Measurements from ENCODE around the gene SPACDR.

The SPACDR gene

DNA sequence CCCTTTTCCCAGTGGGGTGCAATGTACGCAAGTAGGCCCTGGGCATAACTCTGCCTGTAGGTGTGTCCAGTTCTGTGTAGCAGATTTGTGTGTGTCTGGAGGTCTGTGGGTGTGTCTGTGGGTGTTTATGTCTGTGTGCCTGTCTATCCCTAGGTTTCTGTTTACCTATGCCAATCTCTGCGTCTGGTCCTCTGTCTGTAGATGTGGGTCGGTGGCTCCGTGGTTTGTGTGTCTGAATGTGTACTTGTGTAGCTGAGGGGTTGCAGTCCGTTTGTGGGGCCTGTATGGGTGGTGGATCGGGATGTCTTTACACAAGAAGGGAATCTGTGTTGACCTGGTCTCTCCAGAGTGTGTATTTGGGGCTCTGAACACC is 20.6 kb upstream of the SPACDR start:
- no peak for DNase-seq

DNA sequence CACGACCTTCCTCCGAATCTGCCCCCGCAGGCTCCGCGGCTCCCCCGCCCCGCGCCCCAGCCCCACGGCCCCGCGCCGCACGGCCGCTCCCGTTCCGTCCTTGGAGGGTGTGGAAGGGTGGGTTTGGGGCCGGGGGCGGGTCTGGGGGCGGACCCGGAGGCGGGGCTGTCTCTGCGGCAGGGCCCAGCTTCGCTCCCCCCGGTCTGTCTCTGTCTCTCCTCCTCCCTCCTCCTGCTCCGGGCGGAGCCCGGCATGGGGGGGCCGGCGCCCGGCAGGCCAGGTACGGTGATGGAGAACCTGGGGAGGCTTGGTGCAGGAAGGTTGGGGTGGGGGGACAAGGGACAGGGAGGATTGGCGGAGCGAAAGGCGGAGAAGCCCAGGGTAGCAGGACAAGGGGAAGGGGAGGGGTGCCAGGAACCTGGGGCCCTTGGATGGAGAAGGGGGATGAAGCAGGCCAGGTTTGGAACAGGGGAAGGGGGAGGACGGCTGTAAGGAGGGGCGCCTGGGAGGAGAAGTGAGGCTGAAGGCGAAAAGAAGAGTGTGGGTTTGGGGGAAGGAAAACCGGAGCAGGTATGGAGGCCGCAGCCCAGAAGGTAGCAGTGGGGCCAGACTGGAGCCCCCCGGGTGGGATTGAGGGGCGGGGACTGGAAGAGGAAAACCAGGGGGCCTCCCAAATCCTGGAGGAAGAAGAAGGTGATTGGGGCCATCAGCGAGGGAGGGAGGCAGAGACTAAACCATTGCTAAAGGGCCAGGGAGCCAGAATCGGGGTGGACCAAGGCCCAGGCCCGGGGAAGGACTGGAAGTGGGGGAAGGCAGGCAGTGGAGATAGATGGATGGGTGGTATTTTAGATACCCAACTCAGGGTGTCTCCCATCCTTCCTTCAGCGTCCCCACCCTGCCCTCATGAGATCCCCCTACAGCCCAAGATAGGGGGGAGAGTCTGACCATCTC is 19.9 kb upstream of the SPACDR start, which contains the start of gene NYAP1:
TSS of gene NYAP1 (plus strand) at position 206 of the 951 bp plus-strand sequence. CDS start 1,385 bp downstream, outside the sequence.
- peak; percentile 50 for DNase-seq

DNA sequence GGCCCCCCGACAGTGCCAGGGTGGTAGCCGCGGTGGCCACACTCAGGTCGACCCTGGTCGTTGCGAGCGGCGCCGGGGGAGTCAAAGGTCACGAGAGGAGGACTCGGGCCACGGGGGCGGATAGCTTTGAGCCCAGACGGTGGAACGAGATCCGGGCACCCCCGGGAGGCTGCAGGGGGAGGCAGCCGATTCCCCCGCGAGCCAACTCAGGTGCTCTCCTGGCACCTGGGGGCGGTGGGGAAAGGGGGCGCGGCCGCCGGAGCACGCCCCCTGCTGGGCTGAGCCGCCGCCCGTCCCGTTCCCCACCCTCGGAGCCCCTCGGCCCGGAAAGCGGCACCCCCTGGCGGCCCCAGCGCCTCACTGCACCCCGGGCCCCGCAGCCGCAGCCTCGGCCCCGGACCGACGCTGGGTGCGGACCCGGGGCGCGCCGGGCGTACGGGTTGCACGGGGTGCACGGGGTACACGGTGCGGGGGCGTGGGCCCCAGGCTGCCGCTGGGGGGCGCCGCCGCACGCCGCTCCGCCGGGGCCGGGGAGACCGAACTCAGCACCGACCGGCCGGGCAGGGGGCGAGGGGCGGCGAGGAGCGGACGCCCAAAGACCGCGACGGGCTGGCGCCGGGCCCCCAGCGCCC is 19.1 kb upstream of the SPACDR start:
- DNase-seq, result peak; percentile 84

DNA sequence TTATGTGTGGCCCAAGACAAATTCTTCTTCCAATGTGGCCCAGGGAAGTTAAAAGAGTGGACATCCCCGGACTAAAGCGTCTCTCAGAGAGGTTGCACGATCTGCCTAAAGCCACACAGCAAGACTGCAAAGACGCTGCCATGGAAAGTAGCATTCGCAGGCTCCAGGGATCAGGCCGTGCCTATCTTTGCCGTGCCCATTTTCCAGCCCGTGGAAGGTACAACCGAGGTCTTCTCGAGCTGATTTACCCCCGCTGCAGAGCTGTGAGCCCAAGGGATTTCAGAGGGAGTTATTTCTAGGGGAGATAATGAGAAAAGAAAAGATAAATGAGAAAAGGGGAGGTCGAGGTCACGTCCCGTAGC is 18.6 kb upstream of the SPACDR start:
- no peak for DNase-seq

DNA sequence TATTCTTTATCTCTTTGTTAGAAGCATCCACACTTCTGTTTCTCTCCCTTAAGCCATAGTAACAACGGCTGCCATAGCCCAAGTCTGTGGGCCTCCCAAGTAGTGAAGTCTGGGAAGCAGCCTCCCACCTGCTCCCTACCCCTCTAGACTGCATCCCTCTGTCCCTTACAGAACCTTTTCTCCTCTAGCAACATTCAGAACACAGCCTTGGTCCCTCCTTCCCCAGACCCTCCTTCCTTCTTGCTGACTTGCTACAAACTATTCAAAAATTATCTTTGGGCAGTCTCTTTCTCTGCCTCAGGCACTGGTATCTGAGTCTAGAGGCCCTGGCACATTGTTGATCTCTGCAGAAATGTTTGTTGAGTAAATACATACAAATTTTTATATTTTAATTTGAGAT is 17.4 kb upstream of the SPACDR start:
- DNase-seq, result no peak

DNA sequence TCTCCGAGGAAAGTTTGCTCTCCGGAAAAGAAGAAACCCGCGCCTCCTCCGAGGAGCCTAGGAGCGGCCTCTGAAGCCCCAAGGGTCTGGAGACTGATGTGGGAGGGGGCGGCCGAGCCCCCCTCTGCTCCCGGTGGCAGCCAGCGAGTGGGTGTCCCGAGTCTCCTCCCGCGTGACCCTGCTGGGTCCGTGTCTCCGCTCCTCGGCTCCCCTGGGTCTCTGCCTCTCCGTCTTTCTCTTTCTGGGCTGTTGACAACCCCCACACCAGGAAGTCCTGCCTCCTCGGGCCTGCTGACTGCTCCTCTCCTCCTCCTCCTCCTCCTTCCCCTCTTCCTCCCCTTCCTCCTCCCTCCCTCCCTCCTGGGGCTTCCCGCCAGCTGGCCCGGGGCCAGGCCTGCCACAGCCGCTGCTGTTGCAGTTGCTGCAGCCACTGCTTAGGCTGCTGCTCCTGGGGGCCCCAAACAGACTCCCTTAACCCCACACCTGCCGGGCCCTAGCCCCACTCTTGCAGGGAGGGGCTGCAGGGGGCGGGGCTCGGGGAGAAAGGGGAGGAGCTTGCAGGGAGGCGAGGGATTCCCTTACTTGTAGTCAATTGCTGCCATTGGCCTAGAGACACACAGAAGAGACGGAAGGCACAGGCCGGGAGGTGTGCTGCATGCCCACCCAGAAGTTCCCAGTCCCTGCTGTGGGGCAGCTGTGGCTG is 15.0 kb upstream of the SPACDR start, which contains the start of gene TSC22D4:
TSS of gene TSC22D4 (minus strand) at position 257 of the 703 bp plus-strand sequence. CDS start 1,176 bp downstream, outside the sequence.
- DNase-seq, result peak; percentile 83

DNA sequence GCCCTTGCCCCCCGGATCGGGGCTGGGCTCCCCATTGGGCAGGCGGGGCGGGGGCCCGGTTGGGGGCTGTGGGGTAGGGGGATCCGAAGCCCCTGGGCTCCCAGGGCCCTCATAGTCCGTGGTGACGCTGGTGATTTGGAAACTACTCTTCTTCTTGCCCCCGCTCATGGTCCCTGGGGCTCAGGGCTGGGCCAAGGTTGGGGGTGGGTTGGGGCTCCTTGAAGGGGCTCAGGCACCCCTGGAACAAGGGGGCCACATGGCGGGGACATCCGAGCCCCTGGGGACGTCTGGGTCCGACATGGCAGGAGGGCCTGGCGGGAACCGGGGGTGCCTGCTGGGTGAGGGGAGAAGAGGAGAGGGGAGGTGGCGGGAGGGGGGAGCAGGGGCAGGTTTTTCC is 13.8 kb upstream of the SPACDR start:
- peak; percentile 25 for DNase-seq

DNA sequence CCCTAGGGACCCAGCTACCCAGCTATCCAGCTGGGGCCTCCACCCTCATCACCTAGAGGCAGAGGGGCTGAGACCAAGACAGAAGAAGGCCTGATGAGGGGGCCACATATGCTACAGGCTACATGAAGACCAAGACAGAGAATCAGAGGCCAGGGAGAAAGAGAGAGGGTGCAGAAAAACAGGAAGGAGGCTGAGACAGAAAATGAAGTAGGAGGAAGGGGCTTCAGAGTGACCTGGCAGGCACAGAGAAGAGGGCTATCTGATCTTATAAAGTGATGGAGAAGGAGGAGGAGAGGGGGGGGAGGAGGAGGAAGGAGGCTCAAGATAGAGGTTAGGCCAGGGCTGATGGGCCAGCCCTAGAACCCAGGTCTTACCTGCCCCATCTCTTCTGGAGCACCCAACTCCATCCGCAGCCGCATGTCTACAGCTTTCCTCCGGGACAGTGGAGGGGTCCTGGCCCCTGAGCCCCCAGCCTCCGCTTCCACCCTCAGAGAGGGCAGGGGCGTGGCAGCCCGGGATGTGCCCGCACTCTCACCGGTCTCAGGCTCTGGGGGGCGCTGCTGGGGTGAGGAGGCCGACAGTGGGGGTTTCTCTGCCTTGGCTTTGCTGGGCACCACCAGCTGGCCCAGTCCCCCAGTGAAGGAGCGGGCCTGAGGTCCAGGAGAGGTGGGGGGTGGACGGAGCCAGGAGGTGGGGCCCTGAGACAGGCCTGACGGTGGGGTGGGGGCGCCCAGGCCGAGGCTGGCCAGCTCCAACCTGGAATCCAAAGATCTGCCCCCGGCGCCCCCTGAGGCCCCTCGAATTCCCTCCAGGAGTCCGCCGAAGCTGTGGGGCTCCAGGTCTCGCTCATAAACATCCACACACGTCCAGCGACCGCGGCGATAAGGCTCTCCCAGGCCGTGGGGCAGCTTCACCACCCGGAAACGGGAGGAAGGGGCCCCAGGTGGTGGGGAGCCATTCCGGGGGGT is 13.1 kb upstream of the SPACDR start:
- DNase-seq, result peak; percentile 30

DNA sequence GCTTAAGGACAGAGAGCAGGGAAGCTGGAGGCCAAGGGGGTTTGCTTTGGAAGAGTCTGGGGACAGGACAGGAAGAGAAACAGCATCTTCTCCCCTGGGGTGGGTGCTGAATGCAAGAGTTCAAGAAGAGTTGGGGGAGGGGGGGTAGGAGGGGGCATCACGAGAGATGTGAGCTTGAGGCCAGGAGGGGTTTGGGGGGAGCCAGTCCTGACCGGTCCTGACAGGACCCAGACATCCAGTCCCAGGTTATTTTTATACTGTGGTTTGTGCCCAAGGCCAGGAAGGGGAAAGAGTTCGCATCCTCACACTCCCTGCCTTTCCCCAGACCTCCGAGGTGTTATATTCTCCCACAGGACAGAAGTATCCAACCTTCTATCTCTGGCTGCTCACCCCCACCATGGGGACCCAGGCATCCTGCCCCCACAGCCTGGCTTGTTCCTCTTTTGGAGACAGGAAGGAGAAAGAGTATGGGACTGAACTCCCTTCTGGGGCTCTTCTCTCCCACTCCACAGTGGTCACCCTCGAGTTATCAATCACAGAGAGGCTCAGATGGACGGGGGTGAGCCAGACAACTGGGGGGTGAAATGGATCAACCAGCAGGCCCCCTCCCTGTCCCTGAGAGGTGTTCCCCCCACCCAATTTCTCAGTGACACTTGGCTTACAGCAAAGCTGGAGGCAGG is 12.2 kb upstream of the SPACDR start:
- no peak for DNase-seq

DNA sequence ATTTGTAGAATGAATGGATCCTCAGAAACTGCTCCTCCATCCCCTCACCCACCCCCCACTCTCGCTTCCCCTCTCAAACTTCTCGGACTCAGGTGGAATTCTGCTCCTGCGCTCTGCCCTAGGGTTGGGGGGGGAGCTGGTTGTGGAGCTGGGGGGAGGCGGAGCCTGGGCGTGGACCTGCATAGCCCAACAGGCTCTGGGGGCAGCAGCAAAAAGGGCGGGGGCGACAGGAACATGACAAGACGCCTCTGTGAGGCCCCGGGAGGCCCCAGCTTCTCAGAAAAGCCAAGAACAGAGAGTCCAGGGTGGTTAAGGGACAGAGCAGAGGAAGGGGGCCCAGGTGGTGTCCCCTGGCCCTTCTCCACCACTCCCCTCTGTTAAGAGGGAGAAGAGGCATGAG is 11.5 kb upstream of the SPACDR start:
- DNase-seq, result peak; percentile 25

DNA sequence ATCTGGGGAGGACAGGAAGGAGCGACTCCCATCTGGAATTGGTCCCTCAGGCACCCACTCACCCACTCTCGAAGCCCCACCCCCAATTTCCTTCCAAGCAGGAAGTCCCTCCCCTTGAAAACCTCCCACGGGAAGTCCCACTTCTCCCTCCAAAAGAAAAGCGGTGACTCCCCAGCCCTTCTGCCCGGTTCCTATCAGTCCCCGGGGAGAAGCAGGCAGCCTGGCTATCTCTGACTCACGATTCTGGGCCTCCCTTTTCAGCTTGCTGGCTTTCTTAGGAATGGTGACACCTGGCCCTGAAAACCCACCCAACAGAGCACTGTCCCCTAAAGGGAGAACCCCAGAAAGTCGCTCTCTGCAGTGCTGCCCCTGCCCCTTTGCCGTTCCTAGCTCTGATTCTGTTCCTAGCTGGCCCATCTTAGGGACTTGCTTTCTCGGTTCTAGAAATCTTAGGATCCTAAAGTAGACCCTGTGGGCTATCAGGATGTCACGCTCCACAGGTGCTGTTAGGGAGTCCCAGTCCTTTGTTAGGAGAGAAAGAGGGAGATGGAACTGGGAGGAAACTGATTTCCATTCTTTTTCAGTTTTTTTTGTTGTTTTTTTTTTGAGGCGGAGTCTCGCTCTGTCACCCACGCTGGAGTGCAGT is 8.9 kb upstream of the SPACDR start:
- DNase-seq, result no peak

DNA sequence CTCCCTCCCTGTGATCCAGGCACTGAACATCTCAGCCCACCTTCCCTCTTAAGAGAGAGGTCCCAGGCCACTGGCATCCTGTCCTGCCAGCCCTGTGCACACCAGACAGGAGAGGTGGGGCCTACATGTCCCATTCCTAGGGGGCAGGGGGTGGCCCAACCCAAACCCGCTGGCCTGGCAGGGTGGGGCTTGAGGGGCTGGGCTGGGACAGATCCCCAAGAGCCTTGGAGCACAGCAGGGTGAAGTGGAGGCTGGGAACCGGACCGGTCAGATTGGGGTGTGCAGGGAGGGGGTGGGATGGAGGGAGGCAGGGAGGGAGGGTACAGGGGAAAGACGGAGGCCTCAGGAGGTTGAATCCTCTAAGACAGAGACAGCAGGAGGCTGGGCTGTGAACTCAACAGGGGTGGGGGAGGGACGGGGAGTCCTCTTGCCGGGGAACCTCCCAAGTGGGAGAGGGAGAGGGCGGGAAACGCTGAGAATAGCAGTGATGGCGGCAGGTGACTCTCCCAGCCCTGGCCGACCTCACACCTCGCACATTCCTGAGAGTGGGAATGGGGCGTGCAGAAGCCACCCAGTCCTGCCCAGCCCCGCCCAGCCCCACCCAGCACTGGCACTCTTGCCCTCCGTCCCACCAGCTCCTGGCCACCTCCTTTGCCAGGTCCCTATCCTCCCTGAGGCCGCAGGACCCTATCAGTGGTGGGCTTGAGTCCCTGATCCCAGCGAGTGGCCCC is 8.2 kb upstream of the SPACDR start:
- no peak for DNase-seq

DNA sequence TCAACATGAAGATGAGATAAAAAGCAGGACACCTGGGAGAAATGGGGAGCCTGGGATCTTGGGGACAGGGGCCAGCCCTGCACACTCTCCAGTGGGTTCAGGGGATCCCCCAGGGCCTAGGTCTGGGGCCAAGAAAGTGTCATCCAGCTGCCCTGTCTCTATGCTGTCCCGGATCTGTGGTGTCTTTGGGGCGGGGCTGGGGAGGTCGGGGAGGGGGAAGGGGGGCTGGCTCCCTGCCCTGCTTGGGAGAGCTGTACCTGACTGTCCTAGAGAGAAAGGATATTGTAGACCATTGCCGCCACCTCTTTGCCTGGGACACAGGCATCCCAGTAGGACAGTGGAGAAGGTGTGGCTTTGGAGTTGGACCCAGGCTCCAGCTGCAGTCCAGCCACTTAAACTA is 7.0 kb upstream of the SPACDR start:
- DNase-seq, result no peak

DNA sequence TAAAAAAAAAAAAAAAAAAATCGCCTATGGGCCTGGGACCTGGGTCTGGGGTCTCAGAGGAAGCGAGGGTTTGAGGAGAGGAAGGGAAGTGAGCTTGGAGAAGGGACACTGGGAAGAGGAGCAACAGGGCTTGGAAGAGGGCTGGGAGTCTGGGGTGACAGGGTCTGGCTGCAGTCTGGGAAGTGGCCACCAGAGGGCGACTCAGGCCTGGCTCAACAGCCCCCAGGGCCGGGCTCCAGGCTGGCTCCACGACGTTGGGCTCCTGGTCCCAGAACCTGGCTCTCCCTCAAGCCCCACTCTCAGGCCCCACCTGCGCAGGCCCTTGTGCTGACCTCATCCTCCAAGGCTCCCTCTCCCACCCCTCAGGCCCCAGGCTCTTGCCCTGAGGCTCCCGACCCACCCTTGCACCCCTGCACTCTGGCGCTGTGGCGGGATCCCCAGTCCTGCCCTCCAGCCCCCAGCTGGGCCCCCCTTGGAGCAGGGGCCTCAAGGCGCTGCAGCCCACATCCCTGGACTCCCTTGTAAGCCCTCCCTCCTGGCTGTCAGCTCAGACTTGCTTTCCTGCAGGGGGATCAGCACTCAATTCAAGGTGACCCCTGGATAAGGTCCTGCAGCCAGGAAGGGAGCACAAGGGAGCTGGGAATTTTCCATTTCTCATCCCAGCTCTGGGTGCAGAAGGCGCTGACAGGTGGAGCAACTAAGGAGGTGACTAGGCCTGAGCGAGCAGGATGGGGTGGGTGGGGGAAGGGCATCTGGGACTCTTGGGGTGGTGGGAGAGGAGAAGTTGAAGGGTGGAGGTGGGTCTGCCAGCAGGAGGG is 5.4 kb upstream of the SPACDR start:
- DNase-seq, result peak; percentile 88

DNA sequence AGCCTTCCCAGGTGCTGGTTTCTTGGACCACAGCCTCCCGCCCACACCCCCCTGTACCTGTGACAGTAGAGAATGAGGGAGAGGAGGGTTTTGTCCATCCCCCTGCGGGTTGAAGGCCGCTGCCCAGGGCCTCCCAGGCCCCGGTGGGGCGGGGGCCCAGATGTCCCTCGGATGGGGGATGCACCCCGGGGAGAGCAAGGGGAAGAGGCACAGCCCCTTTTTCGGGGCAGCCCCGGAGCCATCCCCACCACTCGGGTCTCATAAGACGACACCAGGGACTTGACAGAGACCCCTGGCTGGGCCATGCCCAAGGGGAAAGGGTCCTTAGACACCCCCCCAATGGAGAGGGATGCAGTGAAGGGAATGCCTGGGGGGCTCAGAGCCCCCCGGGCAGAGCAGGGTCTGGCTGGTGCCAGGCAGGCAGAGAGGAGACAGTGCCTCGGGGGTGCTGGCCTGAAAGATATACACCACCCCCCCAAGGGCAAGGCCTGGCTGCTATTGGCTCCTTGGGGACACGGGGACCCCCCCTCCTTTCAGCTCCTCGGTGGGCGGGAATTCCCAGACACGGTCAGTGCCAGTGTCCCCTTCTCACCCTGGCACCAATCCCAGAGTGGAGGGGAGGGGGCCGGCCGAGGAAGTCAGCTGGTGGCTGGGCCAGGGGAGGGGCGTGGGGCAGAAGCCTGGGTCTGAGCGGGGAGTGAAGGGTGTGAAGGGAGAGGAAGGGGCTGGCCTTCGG is 3.7 kb upstream of the SPACDR start:
- DNase-seq, result no peak

DNA sequence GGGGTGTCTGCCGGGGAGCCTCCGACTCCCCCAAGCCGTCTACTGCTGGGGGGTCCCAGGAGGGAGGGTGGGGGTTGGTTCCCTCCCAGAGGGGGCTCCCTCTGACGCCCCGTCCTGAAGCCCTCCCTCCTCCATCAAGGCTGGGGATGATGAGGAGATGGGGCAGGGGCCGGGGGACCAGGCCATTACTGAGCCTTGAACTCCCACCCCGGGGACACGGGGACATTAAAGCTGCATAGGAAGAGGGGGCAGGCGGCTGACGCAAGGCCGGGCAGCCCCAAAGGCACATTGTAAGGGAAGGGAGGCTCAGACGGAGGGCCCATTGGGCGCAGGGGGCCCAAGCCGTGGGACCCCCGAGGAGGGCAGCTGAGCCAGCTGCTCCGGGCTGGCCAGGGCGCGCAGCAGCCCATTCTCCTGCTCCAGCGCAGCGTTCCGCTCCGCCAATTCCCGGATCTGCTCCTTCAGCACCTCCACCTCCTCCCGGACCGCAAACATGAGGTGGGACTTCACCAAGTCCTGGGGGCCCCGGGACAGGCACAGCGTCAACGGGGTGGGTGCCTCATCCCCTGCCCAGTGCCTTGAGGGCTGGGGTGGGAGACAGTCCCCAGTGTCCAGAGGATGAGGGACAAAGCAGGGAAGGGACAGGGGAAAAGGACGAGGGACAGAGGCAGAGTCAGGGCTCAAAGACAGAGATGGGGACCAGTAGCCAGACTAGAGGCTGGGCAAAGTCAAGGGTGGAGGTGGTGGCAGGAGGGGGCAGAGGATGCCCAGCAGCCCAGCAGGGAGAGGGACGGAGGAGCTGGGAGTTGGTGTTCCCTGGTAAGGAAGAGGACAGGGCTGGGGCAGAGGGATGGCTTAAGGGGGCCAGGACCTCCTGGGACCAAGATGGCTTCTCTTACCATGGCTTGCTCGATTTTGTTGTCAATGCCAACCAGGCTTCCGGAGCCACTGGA is 2.9 kb upstream of the SPACDR start:
- DNase-seq, result no peak

DNA sequence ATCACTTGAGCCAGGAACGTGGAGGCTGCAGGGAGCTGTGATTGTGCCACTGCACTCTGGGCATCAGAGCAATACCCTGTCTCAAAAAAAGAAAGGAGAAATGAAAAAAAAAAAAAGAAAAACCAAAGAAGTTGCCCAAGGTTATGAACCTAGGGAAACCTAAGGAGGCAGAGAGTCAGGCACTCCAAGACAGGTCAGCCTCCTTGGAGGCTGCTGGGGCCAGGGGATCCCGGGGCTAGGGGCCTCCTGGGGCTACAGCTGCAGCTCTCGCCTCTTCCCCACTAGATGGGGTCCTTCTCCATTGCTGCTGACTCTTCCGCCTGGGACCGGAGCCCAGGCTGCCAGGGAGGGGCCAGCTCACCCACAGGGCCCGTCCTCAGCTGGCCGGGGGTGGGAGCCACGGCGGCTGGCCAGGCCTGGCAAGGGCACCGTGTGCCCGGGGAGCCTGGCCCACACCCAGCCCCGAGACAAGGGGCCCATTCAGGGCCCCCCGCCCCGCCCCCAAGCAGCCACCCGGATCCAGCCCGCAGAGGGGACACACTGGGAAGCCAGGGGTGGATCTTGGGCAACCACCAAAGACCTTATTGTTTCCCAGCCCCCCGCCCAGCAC is 1.7 kb upstream of the SPACDR start:
- DNase-seq, result no peak

Measured in stimulated activated CD4-positive, alpha-beta T cell treated with anti-CD3 and anti-CD28 coated beads, Interleukin-12 subunit alpha, Interleukin-12 subunit beta, amount 100 ng/mL, for 4 hours (primary cell).